Skin epidermis (tissue), 12 donors: ENCODE measurements around the gene FRS3.

Experiments
- H3K27ac ChIP-seq, 21 experiments: fragments of 200-600 bp; sonication (generic) in 11 of 21; one replicate each; pipeline ENCODE4 v1.5.0; 2020; ENCODE audit warnings: mild to moderate bottlenecking in 3 of 21, inconsistent platforms in 2 of 21, moderate library complexity in 2 of 21
- H3K4me3 ChIP-seq, 7 experiments: fragments of 200-600 bp; sonication (generic) in 2 of 7; one replicate each; pipeline ENCODE4 v1.5.0; 2020; ENCODE audit warnings: inconsistent platforms in 2 of 7, mild to moderate bottlenecking in 2 of 7, moderate library complexity in 1 of 7

The FRS3 gene

DNA sequence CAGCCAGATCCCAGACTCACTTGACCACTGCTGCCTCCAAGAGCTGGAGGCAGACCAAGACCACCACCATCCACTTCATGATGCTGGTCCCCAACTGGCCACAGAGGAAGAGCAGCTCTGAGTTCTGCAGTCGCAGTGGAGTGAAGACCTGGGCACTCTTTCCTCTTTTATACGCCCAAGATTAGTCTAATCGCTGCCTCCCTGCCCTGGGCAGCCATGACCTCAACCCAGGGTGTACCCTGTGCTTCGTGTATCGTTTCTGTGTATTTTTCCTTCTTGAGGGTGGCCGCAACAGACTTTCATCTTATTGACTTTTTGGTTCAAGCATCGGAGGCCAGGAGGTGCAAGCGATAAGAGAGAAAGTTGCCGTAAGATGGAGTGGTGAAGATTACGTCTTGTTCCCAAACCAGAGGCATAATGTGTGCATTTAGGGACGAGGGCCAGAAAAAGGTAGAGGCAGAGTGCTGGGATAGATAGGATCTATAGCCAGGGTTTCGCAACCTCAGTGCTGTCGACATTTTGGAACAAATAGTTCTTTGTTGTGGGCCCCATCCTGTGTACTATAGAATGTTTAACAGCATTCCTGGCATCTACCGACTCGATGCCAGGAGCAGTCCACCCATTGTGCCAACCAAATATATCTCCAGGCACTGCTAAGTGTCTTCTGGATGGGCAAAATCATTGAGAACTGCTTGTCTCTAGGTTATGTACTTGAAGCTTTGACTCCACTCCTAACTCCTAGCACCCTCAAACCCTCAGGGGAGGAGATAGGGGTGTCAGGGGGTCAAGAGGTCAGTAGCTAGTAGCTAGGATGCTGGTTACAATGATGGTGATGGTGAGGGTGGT is 32.2 kb downstream of the FRS3 start, which contains the start of gene PGC:
PGC (minus strand) TSS at position 142 of the 846 bp plus-strand sequence; CDS start at position 79, 63 bp downstream.
- no peak within 1 kb of the TSS for H3K4me3 ChIP-seq
- H3K27ac ChIP-seq = no peak within 1 kb of the TSS

DNA sequence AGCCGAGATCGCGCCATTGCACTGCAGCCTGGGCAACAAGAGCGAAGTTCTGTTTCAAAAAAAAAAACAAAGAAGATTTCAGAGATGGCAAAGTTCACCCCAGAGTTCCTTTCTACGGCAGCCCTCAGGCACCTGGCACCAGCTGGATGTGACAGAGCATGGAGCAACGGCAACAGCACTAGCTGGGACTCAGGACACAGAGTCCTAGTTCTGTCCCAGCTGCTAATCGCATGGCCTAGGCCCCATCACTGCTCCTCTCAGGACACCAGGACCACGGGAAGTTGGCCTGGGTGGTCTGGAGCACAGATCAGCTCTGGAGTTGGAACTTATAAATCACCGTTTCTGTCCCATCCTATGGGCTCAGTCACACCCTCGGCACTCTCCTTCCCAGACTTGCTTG is 33.6 kb downstream of the FRS3 start:
- no peak overlapping the region for H3K27ac ChIP-seq
- H3K4me3 ChIP-seq = no peak overlapping the region

DNA sequence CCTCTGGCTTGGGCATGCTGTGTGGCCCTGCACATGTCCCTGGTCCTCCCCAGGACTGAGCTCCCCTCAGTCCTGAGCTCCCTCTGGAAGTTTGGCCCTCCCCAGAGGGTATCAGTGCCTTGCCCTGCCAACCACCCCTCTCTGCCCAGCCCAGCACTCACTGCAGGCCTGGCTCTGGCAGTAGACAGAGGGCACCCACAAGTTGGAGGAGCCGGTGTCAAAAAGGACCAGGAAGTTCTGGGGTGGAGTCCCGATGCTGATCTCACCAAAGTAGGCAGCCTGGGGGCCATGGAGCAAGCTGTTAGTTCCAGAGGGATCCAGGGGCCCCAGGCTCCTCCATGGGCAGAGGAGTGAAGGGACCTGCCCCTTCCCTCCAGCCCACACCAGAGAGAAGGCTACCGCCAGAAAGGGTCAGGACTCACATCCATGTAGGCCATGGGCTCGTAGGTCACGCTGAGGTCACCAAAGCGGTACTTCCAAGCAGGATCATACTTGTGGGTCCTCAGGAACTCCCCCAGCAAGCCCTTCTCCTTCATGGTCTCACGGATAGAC is 35.4 kb downstream of the FRS3 start:
- no peak overlapping the region for H3K27ac ChIP-seq
- H3K4me3 ChIP-seq = no peak overlapping the region

DNA sequence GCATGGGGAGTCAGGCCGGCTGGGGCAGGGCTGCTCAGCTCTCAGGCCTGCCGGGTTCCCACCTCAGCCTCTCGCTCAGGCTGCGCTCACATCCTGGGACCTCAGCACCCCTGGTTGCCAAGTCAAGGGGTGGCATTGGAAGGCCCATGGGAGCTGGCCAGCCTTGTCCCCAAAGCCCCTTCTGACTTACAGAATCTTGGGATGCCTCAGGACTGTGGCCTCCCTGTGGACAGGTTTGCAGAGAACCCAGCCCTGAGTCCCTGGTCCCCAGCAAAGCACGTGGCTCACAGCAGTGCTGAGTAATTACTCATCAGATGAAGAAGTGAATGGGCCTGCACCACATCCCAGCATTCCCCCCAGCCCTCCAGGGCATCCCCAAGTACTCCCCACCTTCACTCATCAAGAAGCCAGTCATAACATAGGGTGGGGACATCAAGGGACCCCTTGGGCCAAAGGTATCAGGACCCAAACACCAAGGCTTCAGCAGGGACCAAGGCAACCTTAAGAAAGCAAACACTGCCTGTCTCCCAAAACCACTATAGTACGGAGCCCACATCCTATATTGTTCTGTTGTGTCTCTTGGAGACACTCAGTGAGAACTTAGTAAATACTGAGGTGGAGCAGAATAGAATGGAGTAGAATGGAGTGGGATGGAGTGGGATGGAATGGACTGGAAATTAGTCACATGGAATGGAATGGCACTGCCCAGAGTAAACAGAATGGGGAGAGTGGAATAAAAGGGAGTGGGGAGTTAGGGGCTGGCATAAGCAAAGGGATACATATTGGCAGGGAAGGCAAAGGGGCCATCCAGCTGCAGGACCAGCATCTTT is 36.1 kb downstream of the FRS3 start:
- H3K27ac ChIP-seq = no peak overlapping the region
- H3K4me3 ChIP-seq = no peak overlapping the region

DNA sequence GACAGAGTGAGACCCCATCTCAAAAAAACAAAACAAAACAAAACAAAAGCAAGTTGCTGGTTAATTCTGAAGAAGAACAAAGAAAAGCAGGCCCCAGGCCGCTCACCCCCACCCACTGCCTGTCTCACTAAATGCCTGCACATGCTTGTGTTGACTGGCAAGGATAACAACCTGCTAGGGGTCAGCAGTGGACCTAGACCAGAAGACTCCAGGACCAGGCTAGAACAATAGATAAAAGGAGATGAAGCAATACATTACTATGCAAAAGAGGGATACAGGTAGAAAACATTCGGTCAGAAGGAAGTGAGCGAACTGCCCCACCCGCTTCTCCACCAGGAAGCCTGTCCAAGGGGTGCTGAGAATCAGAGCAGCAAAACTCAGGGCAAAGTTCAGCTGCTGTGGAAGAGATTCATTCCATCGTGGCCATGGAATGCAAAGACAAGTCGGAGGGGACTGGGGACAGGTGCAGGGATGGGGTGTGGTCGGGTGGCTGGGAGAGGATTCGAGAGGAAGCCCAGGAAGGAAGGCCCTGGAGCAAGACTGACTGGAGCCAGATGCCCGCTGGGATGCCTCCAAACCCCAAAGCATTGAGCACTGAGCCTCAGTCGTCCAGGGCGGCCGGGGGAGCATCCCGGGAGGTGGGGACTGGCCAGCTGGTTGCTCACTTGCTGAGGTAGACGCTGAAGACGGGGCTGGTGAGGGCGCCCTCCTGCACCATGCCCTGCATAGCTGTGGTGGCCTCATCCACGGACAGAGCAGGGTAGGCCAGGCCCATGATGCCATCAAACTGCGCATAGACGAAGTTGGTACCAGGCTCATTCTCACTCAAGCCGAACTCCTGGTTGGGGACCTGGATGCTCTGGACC is 37.8 kb downstream of the FRS3 start:
- Histone ChIP-seq H3K27ac (no peak overlapping the region), H3K4me3 (no peak overlapping the region)

DNA sequence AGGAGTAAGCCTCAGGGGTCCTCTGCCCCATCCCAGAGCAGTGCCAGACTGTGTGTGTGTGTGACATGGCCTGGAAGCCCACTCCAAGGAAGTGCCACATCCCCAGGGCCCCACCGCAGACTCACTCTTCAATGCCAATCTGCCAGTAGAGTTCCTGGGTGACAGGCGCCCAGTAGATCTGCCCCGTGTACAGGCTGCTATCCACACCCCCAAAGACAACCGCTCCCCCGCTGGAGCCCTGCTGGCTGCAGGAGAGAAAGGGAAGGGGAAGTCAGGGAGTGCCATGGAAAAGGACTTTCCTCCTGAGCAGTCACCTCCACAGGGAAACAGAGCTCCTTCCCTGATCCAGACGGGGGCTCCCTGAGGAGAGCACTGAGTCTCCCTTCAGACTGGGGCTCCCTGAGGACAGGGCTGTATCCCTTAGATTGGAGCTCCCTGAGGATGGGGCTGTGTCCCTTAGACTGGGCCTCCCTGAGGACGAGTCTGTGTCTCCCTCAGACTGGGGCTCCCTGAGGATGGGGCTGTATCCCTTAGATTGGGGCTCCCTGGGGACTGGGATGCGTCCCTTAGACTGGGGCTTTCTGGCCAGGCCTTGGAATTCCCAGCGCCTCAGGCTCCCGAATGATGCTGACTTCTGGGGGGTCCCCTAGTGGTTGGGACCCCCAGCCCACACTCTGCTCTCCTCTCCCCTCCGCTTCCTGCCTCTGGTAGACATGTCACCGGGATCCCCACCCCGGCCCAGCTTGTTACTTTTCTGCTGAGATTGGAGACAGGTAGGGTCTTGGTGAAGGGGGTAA is 39.1 kb downstream of the FRS3 start:
- Histone ChIP-seq H3K4me3 (no peak overlapping the region), H3K27ac (no peak overlapping the region)

DNA sequence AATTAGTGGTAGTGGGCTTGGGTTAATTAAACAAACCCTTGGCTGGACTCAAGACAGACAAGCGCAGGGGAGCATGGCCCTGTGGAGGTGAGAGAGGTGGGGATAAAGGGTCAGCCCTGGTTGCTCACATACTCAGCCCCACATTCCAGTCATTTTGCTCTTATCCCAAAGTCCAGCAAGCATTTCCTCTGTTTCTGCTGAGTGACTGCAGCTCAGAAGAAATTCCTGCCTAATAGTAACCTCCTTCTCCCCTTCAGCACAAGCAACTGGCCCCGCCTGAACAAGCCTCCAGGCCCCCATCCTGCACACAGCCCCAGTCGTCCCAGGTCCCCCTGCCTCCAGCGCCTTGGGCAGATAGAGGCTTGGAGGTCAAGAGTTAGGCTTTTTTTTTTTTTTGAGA is 40.7 kb downstream of the FRS3 start:
- Histone ChIP-seq H3K4me3 (no peak overlapping the region), H3K27ac (no peak overlapping the region)

DNA sequence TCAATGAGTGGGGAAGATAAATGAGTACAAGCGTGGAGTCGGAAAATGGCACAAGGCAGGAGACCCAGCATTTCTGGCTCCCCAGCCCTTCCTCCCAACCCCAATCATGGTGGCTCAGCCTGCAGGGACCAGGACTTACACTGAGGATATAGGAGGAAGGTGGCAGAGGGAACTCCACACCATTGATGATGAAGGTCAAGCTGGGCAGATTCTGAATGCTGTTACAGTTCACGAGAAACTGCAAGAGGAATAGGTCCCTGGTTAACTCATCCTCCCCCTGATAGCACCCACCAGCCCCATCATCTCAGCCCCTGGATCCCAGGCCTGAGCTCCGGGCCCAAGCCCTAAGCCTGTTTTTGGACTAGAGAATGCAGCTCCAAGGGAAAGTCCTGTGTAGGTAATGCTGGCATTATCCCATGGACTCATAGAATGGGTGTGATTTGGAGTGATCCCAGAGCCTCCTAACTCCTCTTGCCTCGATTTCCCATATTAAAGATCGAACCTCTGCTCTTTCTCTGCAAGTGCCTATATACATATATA is 42.0 kb downstream of the FRS3 start:
- no peak overlapping the region for H3K4me3 ChIP-seq
- H3K27ac ChIP-seq = no peak overlapping the region

DNA sequence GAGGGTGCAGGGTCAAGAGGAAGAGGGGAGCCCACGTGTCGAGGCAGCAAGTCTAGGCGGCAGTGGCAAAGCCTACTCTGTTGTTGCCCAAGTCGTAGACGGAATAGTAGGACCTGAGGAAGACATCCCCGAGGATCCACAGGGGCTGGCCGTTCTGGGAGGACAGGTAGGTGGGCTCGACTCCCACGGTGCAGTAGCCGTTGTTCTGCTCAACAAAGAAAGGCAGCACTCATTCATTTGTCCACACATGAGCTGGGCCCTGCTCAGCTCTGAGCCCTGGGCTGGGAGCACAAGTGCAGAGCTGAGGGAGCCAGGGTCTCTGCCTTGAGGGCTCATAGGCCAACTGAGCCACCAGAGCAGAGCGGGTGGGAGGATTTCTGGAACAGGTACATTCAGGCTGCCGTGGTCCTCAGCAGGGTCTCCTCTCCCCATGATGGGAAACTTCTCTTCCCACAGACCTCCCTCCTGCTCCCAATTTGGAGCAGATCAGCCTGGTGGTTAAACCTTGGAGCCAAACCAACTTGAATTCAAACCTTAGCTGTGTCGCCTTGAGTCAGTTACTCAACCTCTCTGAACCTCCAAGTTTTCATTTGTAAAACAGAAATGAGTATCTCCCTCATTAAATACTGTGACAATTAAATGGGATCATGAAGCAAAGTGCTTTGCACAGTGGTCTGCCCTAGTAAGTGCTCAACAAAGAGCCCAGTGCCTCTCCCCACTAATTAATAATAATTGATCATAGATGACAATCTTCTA is 42.7 kb downstream of the FRS3 start:
- H3K4me3 ChIP-seq = no peak overlapping the region
- no peak overlapping the region for H3K27ac ChIP-seq

DNA sequence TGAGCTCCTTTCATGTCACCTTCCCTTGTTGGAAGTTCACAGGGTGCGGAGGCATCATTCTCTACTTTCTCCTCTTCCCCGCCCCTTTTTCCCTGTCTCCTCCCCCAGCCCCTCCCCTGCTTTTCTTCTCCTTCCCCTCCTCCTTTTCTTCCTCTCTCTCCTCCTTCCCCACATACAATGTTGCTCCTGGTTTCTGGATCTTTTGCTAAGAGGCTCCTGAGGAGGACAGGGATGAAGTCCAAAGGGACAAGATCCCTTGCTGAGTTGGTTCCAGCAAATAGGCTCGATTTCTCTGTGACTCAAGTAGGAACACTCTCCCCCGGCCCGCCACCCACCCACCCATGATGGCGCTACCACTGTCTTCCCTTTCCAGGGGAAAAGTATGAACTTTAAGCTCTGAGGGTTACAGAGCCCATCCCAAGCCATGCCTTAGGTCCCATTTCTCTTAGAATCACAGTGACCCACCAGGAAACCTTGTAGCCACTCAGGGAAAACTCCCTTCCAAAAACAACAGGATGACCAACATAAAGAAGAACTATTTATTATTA is 43.4 kb downstream of the FRS3 start:
- no peak overlapping the region for H3K4me3 ChIP-seq
- H3K27ac ChIP-seq = no peak overlapping the region

DNA sequence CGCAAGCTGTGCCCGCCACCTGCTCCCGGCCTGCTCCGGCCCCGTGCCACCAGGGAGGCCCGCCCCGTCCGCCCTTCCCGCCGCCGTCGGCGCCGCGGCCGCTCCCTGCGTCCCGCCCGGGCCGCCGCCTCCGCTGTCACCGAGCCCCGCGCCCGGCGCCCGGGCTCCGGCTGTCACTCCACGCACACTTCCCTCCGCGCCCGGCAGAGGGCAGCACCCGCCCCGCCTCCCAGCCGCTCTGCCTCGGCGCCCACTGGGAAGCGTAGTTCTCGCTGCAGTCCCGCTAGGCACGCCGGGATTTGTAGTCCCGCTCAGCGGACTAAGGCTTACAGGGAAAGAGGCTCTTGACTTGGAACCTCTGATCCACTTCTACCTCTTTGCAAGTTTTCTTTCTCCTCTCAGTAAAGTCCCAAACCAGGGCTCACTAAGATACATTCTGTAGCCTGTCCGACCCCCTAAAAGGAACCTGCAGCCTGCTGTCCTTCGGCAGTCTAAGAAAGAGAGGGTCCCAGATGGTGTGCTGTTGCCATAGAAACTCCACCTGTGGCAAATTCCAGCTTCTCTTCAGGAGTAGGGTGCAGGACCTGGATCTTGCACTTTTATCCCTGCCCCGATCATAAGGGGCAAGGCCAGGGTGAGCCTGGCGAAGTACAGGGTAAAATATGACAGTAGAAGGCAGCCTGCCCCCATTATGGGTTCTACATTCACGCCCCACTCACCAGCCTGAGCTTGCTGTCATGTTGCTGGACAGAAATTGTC is 44.1 kb downstream of the FRS3 start, which contains the start of gene TFEB:
TFEB (minus strand) TSS at position 182 of the 759 bp plus-strand sequence. CDS start 44,395 bp downstream, outside the sequence.
- peak within 1 kb of the TSS; percentile 65 to 87 (median 85) for H3K4me3 ChIP-seq

DNA sequence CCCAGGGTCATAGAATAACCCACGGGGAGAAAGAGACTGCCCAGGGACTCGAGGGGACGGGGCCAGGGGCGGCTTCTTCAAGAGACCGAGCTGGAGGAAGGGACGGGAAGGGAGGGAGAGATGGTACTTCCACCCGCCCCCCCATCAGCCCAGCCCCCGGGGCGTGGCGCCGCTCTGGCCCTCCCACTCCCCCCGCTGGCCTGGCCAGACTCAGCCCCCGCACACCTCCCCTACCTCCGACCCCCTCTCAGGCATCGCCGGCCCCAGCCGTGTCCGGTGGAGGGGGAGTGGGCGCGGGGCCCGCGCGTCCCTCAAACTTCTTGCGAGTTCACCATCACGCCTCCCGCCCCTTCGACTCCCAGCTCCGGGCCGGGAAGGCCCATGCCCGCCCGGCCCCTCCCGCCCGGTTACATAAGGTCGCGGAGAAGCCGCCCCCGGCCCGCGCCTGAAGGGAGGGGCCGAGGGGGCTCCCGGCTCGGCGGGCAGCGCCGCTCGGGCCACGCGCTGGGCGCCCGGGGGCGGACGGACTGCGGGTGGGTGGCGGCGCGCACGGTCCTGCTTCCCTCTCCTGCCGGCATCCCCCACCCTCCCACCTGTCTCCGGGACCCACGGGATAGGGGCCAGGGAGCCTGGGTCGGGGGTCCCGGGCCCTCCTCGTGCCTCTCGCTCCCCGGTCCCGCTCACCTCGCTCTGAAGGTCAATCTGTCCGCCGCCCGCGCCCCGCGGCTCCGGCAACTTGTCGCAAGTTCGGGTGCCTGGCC is 44.9 kb downstream of the FRS3 start:
- H3K4me3 ChIP-seq = peak overlapping the region; percentile 65 to 87 (median 85)
- H3K27ac ChIP-seq = peak overlapping the region; percentile 82 to 99 (median 94)

More for the DNA sequence above, 44.1 kb downstream of the FRS3 start, which contains the start of gene TFEB:
- peak within 1 kb of the TSS; percentile 82 to 99 (median 94) for H3K27ac ChIP-seq

DNA sequence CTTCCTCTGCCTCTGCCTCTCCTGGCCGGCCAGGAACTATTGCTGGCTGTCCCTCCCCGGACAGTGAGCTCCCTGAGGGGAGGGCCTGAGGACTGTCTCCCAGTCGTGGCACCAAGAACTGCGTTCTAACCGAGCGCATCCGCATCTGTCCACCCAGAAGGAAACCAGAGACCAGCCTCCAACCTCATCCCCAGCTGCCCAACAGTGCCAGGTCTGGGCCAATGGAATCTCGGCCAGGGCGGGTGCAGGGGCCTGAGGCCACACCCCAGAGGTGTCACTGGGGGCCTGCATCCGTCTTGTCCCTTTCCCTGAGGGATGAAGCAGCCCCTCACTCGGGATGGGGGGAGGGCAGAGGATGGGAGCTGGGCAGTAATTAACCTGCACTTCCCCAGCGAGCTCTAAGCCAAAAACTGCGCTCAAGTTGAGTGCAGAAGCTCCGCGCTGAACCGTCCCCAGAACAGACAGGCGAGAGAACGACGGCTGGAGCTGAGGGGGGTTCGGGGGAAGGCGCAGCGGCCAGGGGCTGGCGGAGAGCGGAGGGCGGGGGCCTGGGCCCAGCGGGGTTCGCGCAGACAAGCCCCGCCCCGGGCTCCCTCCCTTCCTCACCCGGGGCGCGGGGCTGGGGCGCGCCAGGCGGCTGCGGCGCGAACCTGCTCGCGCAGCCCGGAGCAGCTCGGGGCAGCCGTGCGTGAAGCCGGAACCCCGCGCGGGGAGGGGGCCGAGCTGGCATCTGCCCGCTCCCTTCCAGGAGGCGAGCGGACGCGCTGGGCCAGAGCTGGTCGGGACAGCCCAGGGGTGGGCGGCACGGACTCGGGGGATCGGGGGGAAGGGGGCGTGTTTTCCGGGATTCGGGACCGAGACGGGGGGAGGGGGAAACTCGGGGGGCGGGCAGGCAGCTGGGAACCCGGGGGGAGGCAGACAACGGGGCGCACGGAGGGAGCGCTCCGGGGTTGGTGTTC is 45.7 kb downstream of the FRS3 start:
- Histone ChIP-seq H3K27ac (peak overlapping the region; percentile 59 to 99 (median 94)), H3K4me3 (peak overlapping the region; percentile 65 to 87 (median 85))

DNA sequence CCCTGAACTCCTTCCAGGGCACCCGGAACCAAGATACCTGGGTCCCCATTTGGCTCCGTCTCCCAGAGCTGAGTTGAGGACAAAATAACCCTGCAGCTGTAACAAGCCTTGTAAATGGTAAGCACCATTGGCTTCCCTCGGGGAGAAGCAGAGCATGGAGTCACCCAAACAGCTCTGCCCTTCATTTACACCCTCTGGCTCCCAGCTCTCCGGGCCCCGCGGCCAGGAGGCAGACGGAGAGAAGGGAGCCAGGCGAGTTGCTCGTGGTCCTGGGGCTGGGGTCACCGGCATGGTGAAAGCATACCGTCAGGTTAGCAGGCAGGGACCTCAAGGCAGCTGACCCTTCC is 46.4 kb downstream of the FRS3 start:
- Histone ChIP-seq H3K27ac (peak overlapping the region in 20 of 21 experiments; percentile 82 to 99 (median 94)), H3K4me3 (peak overlapping the region; percentile 65 to 87 (median 85))
